CD4-positive, alpha-beta T cell treated with Interleukin-6 for 4 hours (primary cell): ENCODE measurements around the gene SYMPK.
A peak's percentile ranks its signal among the peaks of the same experiment; 100 is the strongest.
"Not testable (repeated sequence)": the region's sequence is repeated elsewhere in the genome, so short reads cannot be mapped to it uniquely, and the experiment has no call there.

Experiments used
- DNase-seq: peaks from one replicate; pipeline ENCODE4 v3.0.0-alpha.2; 2020; ENCODE audit warnings: mixed read lengths

Gene SYMPK

DNA sequence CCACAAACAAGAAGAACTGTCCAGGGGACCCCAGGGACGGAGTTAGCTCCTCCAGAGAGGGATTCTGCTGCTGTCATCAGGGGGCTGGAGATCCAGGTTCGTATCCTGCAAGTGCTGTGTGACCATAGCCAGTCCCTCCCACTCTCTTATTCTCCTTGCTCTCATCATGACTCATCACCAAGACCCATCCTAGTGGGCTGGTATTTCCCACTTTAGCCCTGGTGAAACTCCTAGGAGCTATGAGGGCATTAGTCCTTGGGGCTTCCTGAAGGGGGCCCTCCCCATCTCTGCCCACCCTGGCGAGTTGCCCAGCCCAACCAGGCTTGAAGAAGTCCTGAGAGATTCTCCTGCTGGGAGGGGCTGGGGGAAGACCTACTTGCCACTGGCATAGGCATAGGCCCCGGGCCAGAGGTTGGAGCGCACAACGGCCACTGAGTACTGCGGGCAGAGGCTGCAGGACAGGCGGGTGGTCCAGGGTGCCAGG is 62.8 kb downstream of the SYMPK start:
- no peak for DNase-seq

GRCh38 chr19:45799541-45799940 is 63.4 kb downstream of the SYMPK start:
- not testable (repeated sequence) for DNase-seq

- peak; percentile 69 for DNase-seq
Measured at GRCh38 chr19:45798995-45799517, 63.9 kb downstream of the SYMPK start.

DNA sequence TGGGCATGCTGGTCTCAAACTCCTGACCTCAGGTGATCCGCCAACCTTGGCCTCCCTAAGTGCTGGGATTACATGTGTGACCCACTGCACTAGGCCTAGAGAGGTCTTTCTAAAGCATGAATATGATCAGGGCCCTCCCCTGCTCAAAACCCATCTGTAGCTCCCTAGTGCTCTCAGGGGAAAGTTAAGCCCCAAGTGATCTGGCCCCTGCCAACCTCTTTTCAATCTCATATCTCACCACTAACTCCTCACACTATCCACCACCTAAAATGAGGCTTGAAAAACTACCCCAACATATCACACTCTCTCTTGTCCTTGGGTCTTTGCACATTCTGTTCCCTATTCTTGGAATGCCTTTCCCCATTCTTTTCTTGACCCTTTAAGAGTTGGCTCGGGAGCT is 68.3 kb downstream of the SYMPK start:
- DNase-seq, result no peak

GRCh38 chr19:45793876-45794275 is 69.1 kb downstream of the SYMPK start:
- DNase-seq, result no peak

GRCh38 chr19:45793178-45793564 is 69.8 kb downstream of the SYMPK start:
- no peak for DNase-seq

DNA sequence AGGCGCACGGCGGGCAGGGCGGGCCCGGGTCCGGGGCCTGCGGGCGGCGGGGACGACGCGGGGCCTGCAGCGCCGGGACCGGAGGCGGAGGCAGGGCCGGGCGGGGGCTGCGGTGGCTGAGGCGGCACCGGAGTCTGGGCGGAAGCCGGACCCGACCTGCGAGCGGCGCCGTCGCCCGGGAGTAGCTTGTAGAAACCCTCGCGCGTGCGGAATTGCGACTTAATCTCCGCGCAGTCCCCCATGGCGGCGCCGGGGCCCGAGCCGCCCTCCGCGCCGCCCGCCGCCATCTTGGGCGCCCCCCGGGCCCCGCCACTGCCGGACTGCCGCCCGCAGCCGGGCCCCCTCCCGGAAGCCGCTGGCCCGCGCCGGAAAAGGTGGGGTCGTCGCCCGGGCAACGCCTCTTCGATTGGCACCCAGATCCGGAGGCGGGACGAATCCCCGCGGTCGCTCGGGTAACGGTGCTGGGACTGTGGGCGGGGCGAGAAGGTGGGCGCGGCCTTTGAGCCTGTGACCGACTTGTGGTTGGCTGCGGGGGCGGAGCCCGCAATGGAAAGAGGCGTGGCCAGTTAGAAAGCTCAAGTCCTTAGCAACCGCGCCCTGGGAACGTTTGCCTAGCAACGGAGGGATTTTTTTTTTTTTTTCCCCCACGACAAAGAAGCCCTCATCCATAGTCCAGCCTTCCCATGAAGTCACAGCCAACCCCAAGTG is 70.3 kb downstream of the SYMPK start, which contains the start of gene DMWD:
TSS of gene DMWD (minus strand) at position 376 of the 708 bp plus-strand sequence. CDS start at position 287, 89 bp downstream.
- peak; percentile 100 for DNase-seq

- no peak for DNase-seq
Measured at GRCh38 chr19:45791744-45792469, 71.0 kb downstream of the SYMPK start.

- DNase-seq, result peak; percentile 55
Measured at GRCh38 chr19:45790942-45791341, 72.0 kb downstream of the SYMPK start.

- no peak for DNase-seq
Measured at GRCh38 chr19:45789035-45789786, 73.7 kb downstream of the SYMPK start.

GRCh38 chr19:45786533-45786894 is 76.4 kb downstream of the SYMPK start:
- DNase-seq, result no peak

DNA sequence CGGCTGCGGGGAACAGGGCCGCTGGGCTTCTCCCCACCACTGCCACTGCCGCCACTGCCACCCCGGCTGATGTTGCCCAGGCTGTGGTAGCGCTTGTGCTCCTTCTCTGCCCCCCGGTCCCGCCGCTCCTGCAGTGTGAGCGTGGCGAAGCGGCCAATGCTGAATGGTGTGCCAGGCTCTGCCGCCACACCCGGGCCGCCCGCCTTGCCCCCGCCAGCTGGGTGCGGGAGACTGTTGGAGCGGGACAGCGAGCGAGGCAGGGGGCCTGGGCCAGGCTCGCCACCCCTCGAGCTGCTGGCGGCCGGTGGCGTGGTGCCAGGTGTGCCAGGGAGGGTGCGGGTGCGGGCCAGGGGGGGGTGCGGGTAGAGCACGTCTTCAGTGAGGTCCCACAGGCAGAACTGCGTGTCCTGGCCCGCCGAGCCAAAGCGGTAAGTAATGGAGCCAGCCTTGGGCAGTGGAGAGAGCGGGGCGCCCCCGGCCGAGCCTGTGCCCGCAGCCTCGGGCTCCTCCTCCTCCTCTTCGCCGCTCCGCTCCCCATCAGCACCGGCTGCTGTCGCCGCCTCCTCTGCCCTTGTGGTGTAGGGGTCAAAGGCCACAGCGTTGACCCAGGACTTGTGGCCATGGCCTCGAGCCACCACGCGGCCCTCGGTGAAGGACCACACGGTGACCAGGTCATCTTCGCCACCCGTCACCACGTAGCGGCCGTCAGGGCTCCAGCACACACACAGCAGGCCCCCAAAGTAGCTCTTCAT is 77.0 kb downstream of the SYMPK start:
- no peak for DNase-seq

DNA sequence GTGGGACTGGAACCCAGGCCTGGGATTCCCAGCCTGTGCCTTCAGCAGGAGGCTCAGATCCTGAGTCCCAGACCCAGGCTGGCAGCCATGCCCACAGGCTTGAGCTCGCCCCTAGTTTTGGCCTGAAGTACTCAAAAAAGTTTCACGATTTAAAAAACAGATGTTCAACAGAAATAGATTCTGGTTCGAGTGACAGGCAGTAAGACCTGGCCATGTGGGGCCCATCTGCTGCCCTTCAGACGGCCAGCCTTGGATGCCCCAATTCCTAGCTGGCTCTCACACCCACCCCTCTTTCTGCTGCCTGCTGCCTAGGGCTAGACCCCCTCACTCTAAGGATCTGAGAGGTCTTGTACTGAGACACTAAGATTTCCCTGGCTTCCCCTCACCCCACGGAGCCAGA is 77.8 kb downstream of the SYMPK start:
- DNase-seq, result no peak

DNA sequence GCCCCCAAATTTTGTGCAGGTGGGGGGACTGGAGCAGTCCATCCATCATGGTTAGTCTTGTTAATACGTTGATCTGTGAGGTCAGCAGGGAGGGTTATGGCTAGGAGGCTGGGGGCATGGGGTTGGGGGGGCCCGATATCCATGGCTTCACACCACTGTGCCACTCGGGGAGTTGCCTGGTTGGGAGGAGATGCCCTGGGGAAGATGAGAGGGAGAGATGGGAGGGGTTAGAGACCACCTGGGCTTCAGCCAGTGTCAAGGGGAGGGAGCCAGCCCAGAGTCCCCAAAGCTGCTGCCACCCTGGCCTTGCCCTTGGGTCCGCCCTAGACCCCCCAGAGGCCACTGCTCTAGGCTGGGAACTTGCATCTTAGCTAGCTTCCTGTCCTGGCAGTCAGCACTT is 78.9 kb downstream of the SYMPK start:
- no peak for DNase-seq

DNA sequence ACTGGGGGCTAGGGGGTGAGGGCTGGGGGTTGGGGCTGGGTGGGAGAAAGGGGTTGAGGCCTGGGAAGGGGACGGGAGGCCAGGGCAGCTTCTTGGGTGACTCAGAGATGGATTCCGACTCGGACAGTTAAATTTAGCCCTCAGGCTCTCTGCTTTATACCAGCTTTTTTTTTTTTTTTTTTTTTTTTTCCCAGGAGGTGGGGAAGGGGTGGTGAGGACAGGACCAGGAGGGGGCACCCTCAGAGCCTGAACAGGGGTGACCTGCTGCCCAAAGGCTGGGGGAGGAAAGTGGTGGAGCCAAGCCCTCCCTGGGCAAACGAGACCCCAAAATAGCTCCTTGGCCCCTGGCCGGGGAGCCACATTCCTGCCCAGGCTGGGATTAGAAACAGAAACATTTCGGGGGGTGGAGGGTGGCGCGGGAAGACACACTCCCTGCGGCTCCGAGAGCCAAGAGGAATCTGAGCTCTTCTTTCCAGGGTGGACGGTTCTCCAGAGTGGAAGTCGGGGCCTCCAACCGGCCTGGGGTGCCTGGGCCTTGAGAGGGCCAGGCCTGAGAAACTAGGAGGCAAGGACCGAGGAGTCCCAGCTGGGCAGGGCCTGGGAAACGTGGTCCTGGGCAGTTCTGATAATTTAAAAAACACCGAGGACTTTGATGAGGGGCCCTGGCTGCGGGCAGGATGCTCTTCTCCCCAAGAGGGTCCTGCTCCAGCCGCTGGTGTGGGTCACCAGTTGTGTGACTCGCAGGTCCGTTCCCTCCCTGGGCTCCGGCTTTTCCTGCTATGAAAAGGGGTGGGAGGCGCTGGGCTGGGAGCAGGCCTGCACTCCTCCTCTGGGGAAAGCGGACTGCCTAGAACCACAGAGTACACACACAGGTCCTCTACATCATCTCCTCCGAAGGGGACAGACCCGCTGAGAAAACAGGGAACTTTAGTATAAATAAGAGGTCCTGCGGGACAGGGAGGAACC is 79.8 kb downstream of the SYMPK start:
- no peak for DNase-seq

DNA sequence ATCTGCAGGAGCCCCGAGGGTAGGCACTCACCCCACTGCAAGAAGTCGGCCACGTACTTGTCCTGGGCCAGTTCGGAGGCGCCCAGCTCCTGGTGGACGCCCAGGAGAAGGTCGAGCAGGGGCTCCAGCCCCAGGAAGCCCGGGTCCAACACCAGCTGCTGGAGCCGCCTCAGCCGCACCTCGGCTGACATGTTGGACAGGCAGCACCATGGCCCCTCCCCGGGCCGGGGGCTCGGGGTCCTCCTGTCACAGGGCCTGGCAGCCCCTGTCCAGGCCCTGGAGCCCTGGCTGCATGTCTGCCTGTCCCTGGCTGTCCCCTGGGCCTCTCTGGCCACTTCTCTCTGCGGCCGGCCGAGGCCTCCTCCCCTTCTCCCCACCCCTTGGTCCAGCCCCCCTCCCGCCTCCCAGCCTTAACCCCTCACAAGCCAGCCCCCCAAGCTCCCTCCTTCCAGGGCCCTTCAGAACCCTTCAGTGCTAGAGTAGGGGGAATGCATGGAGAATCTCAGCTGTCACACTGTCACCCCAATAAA is 80.7 kb downstream of the SYMPK start, which contains the start of gene DMPK:
TSS of gene DMPK (minus strand) at position 329 of the 530 bp plus-strand sequence. CDS start at position 191, 138 bp downstream.
- no peak for DNase-seq

GRCh38 chr19:45781214-45782161 is 81.5 kb downstream of the SYMPK start:
- DNase-seq, result no peak

- DNase-seq, result no peak
Measured at GRCh38 chr19:45780448-45781213, 82.3 kb downstream of the SYMPK start.

GRCh38 chr19:45780146-45780447 is 82.8 kb downstream of the SYMPK start:
- no peak for DNase-seq
